ENCODE results near the gene IGF1R.

GRCh38 chr15:98755138-98755537, 106.8 kb downstream of the IGF1R start:
- TF ChIP-seq CTCF (IDR thresholded peaks at IDR 0.05) (no peak), POLR2A (IDR thresholded peaks at IDR 0.05) (no peak)
